Occipital lobe (tissue), 2 donors: ENCODE measurements around the gene MVB12B. TPM values are rescaled to one million over a fixed set of nuclear protein-coding genes. Genes with fewer than 3 reads are reported as not detected.

ENCODE experiments used
- DNase-seq: peaks from one replicate; lab custom pipeline; 2025; lab: John Stamatoyannopoulos, UW
- total RNA-seq: library from RNA; depleted of rRNA; stranded (reverse); fragments of >200 nt; gene quantifications from one replicate; pipeline ENCODE4 v1.2.3, GENCODE V29; 2014

MVB12B gene
- total RNA-seq, 1 donor from 2014 or later, result 28.7 TPM

- DNase-seq, result no peak
These were observed 176.0 kb downstream of the MVB12B start for GRCh38 chr9:126502417-126503332.

- DNase-seq, result no peak
These were observed 176.9 kb downstream of the MVB12B start for GRCh38 chr9:126503333-126504085.

GRCh38 chr9:126504086-126504976, 177.7 kb downstream of the MVB12B start:
- DNase-seq, result no peak

- no peak for DNase-seq
These were observed 178.4 kb downstream of the MVB12B start for GRCh38 chr9:126504977-126505455.

- no peak for DNase-seq
These were observed 179.2 kb downstream of the MVB12B start for GRCh38 chr9:126505697-126506346.

GRCh38 chr9:126506361-126507317, 180.0 kb downstream of the MVB12B start:
- no peak for DNase-seq

GRCh38 chr9:126507318-126508109, 180.9 kb downstream of the MVB12B start:
- DNase-seq, result no peak

GRCh38 chr9:126508171-126508591, 181.6 kb downstream of the MVB12B start:
- no peak for DNase-seq

GRCh38 chr9:126508928-126509327, 182.3 kb downstream of the MVB12B start:
- no peak for DNase-seq

GRCh38 chr9:126509718-126510117, 183.1 kb downstream of the MVB12B start:
- DNase-seq, result no peak

- no peak for DNase-seq
These were observed 183.9 kb downstream of the MVB12B start for GRCh38 chr9:126510564-126510963.

- no peak for DNase-seq
These were observed 184.8 kb downstream of the MVB12B start for GRCh38 chr9:126511411-126511810.

- no peak for DNase-seq
These were observed 186.8 kb downstream of the MVB12B start for GRCh38 chr9:126513159-126514036.

GRCh38 chr9:126514037-126514821, 187.6 kb downstream of the MVB12B start:
- DNase-seq, result peak; percentile 30

GRCh38 chr9:126515001-126515872, 188.6 kb downstream of the MVB12B start:
- no peak for DNase-seq
